PC-3 (cell line): ENCODE results near the gene GPATCH2L.

Experiments
- EZH2 ChIP-seq: fragments of 300-600 bp; sonication (generic); IDR thresholded peaks from one replicate; pipeline ENCODE4 v1.6.1; 2017; ENCODE audit warnings: antibody characterized with exemption, mild to moderate bottlenecking, low read length; ENCODE audit not compliant: unreplicated experiment
- EZH2phosphoT487 ChIP-seq: fragments of 300-600 bp; sonication (generic); IDR thresholded peaks from 2 replicates; pipeline ENCODE4 v1.6.1; 2018; ENCODE audit warnings: mild to moderate bottlenecking, antibody characterized with exemption, low read length, borderline replicate concordance
- TF ChIP-seq, protein P1 (sequence below): fragments of 300-600 bp; sonication (generic); conservative IDR thresholded peaks from 2 replicates; pipeline ENCODE4 v1.5.1; 2017; ENCODE audit warnings: antibody characterized with exemption, low read depth, mild to moderate bottlenecking, low read length

DNA sequence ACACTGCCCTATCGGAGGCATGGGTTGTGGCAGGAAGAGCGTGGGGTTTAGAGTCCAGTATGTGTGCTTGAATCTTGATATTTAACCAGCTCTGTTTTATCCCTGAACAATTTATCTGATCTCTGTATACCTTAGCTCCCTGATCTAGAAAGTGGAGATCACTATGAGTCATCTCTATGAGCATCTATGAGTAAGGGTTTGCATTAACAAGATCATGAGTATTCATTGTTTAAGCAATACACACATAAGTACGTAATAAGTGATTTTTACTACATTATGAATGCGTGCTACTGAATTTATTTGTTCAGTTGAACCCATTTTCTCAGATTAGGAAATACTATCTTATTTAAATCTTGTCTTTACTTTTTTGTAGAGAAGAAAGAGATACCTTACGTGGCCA, 49.4 kb downstream of the GPATCH2L start:
- TF ChIP-seq, protein P1, sequence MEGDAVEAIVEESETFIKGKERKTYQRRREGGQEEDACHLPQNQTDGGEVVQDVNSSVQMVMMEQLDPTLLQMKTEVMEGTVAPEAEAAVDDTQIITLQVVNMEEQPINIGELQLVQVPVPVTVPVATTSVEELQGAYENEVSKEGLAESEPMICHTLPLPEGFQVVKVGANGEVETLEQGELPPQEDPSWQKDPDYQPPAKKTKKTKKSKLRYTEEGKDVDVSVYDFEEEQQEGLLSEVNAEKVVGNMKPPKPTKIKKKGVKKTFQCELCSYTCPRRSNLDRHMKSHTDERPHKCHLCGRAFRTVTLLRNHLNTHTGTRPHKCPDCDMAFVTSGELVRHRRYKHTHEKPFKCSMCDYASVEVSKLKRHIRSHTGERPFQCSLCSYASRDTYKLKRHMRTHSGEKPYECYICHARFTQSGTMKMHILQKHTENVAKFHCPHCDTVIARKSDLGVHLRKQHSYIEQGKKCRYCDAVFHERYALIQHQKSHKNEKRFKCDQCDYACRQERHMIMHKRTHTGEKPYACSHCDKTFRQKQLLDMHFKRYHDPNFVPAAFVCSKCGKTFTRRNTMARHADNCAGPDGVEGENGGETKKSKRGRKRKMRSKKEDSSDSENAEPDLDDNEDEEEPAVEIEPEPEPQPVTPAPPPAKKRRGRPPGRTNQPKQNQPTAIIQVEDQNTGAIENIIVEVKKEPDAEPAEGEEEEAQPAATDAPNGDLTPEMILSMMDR, result no peak
- no peak for TF ChIP-seq EZH2
- TF ChIP-seq EZH2phosphoT487, result no peak
